Bronchial epithelial cell (primary cell): Measurements from ENCODE around the gene ZPLD1. TPM values are rescaled to one million over a fixed set of nuclear protein-coding genes. Genes with fewer than 3 reads are reported as not detected.

Experiments used
- DNase-seq: peaks from one replicate; pipeline ENCODE4 v3.0.0-alpha.2; 2010; ENCODE audit warnings: low read depth
- FAIRE-seq: peaks from 2 replicates; lab custom pipeline; 2011; peaks lifted over from hg19 to GRCh38; lab: Jason Lieb, UNC
- H3K27me3 ChIP-seq: 2 replicates; pipeline ENCODE4 v1.5.1; 2011; ENCODE audit warnings: low read length; ENCODE audit not compliant: control insufficient read depth, insufficient read depth
- H3K36me3 ChIP-seq: 2 replicates; pipeline ENCODE4 v1.5.1; 2011; ENCODE audit warnings: low read length; ENCODE audit not compliant: control insufficient read depth, insufficient read depth
- H3K4me3 ChIP-seq: 2 replicates; pipeline ENCODE4 v1.5.1; 2011; ENCODE audit warnings: mild to moderate bottlenecking, low read depth, low read length, control low read depth
- CTCF ChIP-seq: IDR thresholded peaks from 2 replicates; pipeline ENCODE4 v1.5.1; 2011; ENCODE audit warnings: mild to moderate bottlenecking, moderate library complexity, low read length, control low read depth, inconsistent platforms; ENCODE audit not compliant: insufficient read depth, severe bottlenecking
- total RNA-seq: library from RNA; depleted of rRNA; stranded (reverse); fragments of >200 nt; gene quantifications from 2 replicates; pipeline ENCODE4 v1.2.1, GENCODE V29; 2014

Gene ZPLD1
- total RNA-seq, 1 donor from 2014 or later, result 3.9 TPM

- DNase-seq (peak; percentile 62), FAIRE-seq (no peak)
- TF ChIP-seq CTCF, result no peak
- H3K36me3 ChIP-seq, result no peaks in the 10 kb centered on the region
- H3K27me3 ChIP-seq, result no peaks in the 10 kb centered on the region
- H3K4me3 ChIP-seq, result no peak overlapping the region
Measured at GRCh38 chr3:102450976-102451375, 16.2 kb downstream of the ZPLD1 start.

GRCh38 chr3:102451543-102451942 is 16.7 kb downstream of the ZPLD1 start:
- FAIRE-seq, result no peak
- TF ChIP-seq CTCF, result no peak
- H3K27me3 ChIP-seq, result no peaks in the 10 kb centered on the region
- no peaks in the 10 kb centered on the region for H3K36me3 ChIP-seq
- DNase-seq, result peak; percentile 49
- no peak overlapping the region for H3K4me3 ChIP-seq

DNA sequence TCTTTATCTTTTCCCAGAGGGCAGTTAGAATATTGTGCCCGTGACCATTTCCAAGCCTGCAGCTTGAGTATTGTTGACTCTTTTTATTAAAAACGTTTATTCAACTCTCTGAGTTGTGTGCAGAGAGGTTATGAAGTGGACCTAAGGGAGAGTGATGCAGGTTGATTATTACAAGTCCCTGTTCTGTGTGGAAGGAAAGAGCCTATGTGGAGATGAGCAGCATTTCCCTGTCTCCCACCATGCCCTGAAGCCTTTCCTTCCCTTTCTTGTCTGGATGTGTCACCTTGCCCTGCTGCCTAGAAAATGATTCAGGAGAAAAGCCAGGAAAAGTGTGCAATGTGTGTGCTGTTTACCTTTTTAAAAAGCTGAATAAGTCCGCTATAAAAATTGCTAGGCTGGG is 19.4 kb downstream of the ZPLD1 start:
- Histone ChIP-seq H3K36me3 (no peaks in the 10 kb centered on the region), H3K4me3 (no peak overlapping the region), H3K27me3 (no peaks in the 10 kb centered on the region)
- FAIRE-seq, result no peak
- peak; percentile 46 for DNase-seq
- no peak for TF ChIP-seq CTCF

DNA sequence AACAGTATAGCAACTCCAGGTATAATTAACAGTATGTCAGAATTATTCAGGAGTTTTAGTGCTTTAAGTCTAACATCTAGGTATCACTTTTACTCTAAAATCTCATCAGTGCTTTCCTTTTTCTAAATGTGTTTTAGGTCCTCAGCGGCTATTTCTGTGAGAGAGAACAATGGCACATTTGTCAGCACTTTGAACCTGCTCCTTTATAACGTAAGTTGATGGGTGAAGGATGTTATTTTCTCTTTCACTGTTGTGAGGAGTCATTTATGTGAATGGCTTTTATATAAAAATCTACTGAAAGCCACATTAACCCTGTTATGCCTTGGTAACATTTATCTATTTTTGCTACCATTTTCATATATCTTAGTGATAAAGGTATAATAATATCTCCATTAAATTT is 22.8 kb downstream of the ZPLD1 start:
- TF ChIP-seq CTCF, result no peak

DNA sequence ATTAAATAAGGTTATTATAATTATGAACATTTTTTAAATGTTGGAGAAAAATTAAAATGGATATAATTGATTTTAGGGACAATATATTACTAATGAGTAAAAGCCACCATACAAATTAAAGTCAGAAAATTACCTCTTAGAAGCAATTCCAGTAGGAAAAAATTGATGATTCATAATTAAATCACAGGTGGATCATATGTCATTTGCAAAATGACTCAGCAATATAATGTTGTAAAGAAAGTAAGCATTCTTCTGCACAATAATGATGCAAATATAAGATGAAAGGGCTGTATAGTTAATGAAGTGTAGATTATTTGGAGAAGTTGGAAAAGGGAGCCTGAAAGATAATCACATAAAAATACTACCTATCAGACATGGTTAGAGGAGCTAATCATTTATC is 25.8 kb downstream of the ZPLD1 start:
- Histone ChIP-seq H3K4me3 (no peak overlapping the region), H3K27me3 (no peaks in the 10 kb centered on the region), H3K36me3 (no peaks in the 10 kb centered on the region)
- no peak for TF ChIP-seq CTCF
- peak; percentile 85 for DNase-seq
- FAIRE-seq, result no peak

More for the DNA sequence above, 22.8 kb downstream of the ZPLD1 start:
- DNase-seq, result no peak
- FAIRE-seq, result no peak
- no peaks in the 10 kb centered on the region for H3K27me3 ChIP-seq
- no peak overlapping the region for H3K4me3 ChIP-seq
- no peaks in the 10 kb centered on the region for H3K36me3 ChIP-seq

GRCh38 chr3:102464261-102464660 is 29.4 kb downstream of the ZPLD1 start:
- no peaks in the 10 kb centered on the region for H3K27me3 ChIP-seq
- DNase-seq, result no peak
- no peak overlapping the region for H3K4me3 ChIP-seq
- no peak for FAIRE-seq
- no peak for TF ChIP-seq CTCF
- H3K36me3 ChIP-seq, result no peaks in the 10 kb centered on the region
